HG02763 (cell line): ENCODE data around the gene RPL18.
A peak's percentile ranks its signal among the peaks of the same experiment; 100 is the strongest.
"Not testable (repeated sequence)": the region's sequence is repeated elsewhere in the genome, so short reads cannot be mapped to it uniquely, and the experiment has no call there.

Source experiments
- ATAC-seq: cut with Tn5 transposase; IDR thresholded peaks from one replicate; pipeline ENCODE4 v1.9.1; 2021; ENCODE audit warnings: mild to moderate bottlenecking, moderate library complexity; ENCODE audit not compliant: unreplicated experiment

Gene RPL18

DNA sequence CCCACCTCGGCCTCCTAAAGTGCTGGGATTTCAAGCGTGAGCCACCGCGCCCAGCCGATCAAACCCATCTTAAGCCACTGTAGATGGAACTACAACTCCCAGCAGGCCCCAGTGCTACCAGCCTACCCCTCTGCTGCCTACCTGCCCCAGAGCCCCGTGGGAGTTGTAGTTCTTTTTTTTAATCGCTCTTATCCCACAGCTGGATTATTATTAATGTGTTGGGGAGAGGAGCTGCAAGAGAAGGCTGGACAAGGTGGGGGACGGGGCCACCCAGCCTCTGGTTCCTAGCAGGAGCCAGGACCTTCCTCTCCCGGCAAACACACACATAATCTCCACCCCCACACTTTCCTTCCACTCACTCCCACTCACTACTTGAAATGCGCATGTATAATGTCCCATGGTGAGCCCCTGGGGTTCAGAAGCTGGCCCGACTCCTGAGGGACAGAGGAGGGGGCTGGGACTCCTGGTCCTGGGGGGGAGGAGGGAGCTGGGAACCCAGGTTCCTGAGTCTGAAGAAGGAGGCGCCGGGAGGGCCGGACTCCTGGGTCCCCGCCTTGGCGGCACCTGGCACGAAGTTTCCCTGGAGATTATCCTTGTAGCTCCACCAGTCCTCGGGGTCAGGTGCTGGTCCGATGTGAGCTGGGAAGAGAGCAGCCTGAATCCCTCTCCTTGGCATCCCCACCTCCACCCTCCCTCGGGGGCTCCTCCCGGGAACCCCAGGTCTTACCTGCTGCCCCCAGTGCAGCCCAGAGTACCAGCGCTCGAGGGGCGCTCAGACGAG lies 26.1 kb upstream of the RPL18 start:
- ATAC-seq = no peak

DNA sequence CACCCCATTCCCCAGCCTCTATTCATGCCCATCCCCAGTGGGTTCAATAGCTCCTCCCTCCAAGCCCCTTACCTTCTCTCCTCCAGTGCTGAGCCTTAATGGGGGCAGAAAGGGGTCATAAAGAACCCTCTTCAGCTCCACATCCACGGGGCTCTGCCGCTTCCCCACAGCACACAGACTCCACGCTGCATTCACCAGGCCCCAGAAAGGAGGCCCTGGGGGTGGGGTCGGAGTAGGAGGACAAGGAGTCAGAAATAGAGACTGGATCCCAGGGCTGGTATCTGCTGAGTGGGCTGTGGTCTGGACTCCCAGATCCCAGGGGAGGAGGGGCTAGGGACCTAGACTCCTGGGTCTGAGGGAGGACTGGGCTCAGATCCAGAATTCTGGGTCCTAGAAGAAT lies 25.4 kb upstream of the RPL18 start:
- no peak for ATAC-seq

DNA sequence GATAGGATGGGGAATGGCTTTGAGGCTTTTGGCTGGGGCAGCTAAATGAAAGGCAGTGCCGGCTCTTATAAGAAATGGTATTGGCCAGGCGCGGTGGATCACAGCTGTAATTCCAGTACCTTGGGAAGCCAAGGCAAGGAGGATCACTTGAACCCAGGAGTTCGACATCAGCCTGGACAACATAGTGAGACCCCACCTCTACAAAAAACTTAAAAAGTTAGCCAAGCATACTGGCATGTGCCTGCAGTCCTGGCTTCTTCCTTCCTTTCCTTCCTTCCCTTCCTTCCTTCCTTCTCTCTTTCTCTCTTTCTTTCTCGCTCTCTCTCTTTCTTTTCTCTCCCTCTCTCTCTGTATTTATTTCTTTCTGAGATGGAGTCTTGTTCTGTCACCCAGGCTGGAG lies 23.9 kb upstream of the RPL18 start:
- no peak for ATAC-seq

DNA sequence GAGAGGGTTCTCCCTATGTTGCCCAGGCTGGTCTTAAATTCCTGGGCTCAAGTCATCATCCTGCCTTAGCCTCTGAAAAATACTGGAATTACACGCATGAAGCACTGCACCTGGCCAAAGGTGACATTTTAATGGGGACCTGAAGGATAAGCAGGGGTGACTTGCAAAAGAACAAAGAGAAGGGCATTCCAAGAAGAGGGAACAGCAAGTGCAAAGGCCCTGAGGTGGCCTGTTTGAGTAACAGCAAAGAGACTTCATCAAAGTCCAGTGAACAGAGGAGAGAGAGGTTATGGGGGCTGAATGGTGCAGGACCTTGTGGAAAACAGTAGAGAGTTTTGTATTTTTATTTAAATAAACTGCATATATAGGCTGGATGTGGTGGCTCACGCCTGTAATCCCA lies 22.9 kb upstream of the RPL18 start:
- no peak for ATAC-seq

DNA sequence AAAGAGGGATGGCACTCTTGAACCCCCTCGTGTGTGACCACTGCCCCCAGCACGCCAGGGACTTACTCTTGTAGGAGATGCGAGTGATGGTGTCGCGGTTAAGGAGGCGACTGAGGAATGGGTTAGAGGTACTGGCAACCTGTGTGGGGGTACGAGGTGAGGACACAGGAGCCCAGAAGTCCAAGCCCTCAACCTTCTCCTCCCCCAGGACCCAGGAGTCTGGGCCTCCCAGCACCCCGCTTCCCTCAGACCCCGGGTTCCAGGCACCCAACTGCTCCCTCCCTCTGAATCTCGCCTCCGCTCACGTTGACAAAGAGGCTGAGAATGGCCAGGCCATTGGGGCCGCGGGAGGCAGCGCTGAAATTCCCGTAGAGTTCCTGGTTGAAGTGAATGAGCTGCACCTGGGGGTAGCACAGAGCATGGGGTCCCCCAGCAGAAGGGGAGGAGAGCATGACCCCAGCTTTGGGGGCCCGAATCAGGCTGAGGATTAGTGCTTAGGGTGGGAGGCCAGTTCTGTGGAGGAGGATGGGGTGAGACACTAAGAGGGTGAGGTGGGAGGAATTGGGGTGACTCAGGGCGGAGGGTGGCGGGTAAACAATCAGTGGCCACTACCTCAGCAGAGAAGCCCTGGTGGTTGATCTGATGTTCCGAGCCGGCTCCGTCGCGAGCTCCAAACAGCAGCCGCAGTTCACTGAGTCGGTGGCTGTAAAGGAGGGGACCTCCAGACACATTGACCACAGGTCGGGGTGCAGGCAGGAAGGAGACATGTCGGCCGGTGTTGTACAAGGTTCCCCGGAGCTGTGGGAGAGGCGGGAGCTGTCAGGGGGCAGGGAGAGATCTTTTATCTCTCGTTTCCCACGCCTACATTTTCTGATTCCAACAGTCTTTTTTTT lies 20.8 kb upstream of the RPL18 start:
- ATAC-seq = no peak

DNA sequence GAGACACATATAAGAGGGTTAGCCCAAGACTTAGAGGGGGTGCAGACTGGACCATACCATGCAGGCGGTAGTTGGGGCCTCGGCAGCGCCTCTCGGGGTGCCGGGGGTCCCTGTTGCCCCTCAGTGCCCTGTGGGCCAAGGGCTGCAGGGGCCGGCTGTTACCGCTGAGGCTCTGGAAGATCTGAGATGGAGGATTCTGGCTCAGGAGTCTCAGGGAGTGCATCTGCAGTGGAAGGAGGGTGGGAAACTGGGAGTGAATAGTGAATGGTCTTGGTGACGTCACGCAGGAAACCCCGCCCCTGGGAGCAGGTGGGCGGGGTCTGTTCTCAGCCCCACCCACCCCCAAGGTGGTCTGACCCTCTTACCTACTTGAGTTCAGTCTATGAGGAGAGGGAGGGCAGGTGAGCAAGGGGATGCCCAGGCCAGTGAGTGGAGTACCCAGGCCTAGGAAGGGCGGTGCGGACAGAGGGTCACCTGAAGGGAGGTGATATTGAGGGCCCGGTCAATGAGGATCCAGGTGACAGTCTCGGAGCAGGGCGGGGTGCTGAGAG lies 19.9 kb upstream of the RPL18 start:
- no peak for ATAC-seq

DNA sequence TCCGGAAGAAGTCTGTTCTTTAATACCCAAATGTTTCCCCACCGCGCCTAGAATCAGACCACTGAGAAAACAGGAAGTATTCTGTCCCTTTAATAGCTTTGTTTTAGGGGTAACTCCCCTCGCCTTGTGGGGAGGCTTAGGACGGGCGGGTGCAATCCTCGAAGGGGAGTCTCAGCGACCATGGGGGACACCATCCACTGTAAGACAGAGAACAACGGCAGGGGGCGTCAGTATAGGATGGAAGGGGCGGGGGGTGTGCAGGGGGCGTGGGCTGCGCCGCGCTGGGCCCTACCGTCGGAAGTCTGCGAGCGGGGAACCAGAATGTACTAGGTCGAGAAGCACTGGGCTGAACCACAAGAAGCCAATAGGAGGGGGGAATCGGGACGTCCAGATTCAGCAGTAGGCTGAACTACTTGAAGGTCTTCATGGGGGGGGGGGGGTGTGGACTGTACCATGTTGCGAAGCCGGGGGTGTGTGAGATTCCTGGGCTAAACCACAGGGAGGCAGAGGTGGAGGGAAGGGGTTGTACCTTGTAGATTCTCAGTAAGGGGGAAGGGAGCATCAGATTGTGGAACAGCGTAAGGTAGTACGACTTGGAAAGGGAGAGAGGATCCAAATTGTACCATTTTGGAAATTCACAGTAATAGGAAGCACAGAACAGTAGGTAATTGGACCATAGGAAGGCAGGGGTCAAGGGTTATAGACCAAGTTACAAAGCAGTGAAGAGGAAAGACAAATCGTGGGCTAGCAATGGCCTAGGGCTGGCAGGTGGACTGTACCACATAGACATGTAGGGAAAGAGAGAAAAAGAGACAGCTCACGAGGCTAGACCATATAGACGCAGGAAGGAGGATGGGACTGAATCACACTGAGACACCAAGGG lies 19.2 kb upstream of the RPL18 start:
- ATAC-seq = peak; percentile 2

DNA sequence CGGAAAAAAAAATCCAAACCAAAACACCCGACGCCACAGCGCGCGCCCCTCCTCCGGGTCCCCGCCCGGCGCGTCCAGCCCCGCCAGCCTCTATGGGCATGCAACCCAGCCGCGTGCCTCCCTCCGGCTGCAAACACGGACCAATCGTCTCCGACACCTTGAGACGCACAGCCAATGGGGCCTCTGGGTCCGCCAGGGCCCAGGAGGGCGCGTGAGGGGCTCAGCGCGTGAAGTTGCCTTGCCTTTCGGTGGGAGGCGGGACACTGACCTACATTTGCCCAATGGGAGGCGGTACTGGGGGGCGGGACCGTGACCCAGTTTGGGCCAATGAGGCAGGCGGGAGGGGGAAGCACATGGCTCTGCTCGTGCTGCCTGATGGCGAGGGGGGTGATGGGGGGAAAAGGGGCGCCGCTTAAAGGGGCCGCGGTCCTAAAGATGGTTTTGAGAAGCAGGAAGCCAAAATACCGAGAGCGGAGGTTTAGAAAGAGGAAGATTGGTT lies 18.5 kb upstream of the RPL18 start:
- peak; percentile 74 for ATAC-seq

DNA sequence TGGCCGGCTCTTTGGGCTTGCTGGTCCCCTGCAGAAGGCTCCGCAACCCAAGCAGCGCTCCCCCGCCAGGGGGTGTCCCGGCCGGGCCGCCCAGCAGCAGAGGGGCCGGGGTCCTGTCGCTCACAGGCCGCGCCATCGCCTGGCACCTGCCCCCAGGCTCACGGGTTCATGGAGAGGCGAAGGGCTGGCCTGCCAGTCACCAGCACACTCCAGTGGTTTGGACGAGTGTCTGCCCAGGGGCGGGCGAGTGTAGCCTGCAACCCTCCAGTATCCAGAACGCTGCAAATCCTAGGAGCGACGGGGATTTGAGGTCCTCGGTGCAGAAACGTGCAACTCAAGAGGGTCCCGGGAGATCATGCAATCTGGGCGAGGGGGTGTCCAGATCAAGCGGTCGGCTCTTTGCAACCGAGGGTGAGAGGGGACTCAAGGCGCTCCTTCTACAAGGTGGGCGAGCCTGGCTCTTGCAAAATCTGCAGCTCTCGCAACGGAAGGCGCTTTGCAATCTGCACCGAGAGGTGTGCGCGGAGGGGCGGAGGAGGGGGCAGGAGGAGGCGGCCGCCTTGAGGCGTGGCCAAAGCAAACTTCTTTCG lies 18.0 kb upstream of the RPL18 start, which contains the start of gene DBP:
Gene DBP (minus strand): TSS at position 521 of the 590 bp plus-strand sequence. CDS start 385 bp downstream, at position 136.
- no peak for ATAC-seq

DNA sequence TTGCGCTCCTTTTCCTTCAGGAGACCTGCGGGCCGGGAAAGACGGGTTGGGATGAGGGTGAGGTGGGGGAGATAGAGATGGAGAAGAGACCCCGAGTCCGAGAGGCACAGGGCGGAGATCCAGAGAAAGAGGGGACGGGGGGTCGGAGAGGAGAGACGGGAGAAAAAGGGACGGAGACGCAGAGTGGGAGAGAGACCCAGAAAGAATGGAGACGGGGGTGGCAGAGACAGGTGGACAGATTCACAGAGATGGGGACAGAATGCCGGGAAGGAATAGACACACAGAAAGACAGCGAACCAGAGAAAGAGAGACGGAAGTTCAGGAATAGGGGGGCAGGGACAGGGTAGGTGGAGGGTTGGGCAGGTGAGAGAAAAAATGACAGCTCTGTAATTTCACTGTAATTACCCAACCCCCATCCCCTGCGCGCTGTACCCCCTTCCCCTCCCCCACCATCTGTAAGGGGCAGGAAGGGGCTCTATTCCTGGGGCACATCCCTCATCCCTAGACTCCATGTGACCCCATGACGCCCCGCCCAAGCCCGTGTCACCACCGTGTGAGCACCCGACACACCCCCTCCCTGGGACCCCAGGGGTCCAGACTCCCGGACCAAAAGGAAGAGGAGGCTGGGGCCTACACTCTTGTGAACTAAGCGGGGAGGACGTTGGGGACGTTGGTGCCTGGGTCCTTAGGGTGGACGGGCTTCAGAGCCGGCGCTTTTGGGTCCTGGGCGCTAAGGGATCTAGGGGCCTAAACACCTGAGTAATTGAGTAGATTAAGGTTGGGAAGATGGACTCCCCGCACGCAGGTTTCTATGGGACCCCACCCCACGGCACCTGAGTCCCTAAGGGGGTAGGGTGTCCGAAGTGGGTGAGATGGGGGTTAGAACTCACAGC lies 17.2 kb upstream of the RPL18 start:
- no peak for ATAC-seq

DNA sequence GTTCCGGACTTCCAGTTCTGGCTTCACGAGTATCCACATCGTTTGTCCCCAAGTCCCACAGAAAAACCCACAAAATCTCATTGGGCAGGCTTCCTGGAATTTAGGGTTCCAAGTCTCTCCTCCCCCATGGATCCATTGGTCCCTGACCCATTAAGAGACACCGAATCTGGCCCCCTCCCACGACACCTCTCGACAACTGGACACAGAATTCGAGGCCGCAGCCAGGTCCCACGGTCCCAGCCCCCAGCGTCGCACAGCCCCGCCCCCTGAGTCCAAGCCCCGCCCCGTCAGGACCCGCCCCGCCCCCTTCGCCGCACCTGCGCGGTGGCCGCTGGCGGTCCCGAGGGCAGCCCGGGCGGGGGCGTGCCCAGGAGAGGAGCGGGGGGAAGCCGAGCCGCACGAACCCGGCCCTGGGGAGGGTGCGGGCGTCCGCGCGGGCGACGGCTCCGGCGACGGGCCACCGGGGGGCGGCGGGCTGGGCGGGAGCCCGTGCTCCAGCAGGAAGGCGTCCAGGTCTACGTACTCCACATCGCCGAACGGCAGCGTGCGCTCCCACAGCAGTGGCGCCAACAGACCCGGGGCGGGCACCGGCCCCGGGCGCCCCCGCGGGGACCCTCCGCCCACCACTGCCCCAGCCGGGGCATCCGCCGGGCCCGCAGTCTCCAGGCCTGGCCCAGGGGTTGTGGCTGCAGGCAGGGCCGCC lies 16.4 kb upstream of the RPL18 start:
- ATAC-seq = no peak

DNA sequence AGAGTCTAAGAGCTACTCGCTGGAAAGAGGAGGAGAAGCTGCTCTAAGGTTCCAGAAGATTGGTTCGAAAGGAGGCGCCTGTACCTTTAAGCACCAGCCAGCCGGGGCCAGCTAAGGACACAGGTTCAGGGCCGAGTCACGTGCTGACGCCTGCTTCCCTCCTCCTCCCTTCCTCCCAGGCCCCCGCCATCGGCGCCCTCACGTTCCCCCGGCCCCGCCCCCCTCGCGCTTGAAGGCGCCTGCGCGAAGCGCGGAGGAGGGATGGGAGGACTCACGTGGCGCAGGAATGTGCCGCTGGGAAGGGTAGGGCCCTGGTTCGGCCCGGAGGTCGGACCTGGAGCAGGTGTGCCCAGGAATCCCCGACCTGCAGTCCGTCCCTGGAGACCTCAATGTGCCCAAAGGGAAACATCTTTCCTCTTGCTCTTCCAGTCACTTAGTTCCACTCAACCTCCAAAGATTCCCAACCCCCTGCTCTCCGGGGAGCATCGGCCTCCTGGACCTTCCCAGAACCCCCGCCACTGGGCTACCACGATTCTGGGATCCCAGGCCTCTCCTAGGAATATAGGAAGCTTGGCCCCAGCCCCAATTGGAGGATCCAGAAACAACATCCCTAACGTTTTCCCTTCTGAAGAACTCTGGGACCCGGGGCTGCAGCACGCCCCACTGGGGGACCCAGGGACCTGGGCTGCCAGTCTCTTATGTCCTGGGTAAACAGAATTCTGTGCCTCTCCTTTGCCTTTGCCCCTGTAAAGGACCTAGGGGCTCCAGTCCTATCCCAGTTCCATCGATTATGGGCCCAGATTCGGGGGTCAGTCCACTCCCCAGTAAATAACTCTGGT lies 15.7 kb upstream of the RPL18 start:
- ATAC-seq = peak; percentile 30

DNA sequence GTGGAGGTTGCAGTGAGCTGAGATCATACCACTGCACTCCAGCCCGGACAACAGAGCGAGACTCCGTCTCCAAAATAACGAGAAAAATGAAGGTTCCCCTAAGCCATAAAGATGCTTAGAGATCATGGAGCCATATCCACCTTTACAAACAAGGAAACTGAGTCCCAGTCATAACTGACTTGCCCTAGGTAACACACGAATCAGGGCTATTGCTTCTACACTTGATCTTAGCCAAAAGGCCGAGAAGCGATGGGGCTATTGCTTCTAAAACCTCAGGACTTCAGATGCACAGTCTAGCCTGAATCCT lies 15.0 kb upstream of the RPL18 start:
- ATAC-seq = no peak

DNA sequence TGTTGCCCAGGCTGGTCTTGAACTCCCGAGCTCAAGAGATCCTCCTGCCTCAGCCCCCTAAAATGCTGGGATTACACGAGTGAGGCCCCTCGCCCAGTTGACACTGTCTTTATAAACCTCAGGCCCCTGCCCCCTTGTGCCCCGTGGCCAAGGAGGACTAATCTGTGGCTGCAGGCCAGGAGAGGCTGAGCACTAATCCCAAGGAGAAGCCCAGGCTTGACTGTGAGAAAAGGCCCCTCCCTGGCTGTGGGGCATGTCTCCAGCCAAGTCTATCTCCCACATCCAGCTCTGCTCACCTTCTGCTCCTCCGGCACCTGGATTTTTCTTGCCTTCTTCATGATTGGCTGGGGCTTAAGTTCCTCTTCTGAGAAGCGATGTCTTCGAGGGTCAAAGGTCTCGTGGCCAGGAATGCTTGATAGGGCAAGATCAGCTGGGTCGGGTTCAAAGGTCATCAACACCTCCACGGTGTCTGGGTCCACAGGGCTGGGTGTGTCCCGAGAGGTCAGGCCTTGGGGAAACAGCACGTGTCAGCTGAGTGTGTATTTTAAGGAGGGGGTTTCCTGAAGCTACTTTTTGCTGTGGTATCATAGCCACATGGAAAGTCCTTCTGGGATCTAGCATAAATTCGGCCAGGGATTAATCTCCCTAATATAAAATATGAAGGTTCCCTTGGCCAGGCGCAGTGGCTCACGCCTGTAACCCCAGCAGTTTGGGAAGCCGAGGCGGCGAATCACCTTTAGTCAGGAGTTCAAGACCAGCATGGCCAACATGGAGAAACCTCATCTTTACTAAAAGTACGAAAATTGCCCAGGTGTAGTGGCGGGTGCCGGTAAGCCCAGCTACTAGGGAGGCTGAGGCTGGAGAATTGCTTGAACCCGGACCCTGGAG lies 14.4 kb upstream of the RPL18 start:
- ATAC-seq = no peak

DNA sequence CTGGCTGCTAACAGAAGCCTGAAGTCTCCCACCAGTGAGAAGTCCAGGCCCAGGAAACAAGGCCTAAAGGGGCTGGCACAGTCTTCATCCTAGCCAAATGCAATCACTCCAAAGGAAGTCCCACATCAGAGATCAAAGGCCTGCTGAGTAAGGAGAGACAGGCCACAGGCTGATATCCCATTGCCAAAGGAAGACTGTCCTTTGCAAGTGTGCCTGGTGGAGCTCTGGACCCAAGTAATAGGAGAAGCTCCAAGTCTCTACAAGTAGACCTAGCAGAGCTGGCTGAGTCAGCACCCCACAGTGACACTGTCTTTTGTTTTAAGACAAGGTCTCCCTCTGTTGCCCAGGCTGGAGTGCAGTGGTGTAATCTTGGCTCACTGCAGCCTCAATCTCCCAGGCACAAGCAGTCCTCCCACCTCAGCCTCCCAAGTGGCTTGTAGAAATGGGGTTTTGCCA lies 13.7 kb upstream of the RPL18 start:
- ATAC-seq = no peak

DNA sequence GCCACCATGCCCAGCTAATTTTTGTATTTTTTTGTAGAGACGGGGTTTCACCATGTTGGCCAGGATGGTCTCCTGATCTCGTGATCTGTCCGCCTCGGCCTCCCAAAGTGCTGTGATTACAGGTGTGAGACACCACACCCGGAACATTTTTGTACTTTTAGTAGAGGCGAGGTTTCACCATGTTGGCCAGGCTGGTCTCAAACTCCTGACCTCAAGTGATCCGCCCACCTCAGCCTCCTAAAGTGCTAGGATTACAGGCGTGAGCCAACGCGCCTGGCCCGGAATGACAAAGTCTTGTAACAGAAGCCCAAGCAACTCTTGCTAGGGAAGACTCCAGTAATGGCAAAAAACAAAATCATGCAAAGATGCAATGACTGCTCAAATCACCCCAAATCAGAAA lies 13.3 kb upstream of the RPL18 start:
- ATAC-seq = not testable (repeated sequence)

DNA sequence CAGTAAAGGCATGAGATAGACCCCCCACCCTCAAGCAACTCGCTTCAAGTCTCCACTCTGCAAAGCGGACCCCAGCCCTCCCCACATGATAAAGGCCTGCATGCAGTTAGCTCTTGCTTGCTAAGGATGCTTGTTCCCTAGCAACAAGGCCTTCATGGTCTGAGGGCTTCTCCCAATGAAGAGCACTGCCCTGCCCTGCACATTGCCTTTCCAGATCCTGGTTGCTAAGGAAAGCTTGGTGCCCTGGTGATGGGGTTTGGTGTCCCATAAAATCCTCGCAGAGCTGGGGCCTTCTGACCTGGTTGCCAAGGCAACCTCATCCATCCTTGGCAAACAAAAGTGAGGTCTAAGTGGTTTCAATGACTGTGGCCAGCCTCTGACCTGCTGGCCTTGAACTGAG lies 12.2 kb upstream of the RPL18 start:
- no peak for ATAC-seq
